ENCODE results near the gene SSH2. TPM values are rescaled to one million over a fixed set of nuclear protein-coding genes. Genes with fewer than 3 reads are reported as not detected.
A peak's percentile ranks its signal among the peaks of the same experiment; 100 is the strongest.

Gene SSH2
- total RNA-seq, 1 donor from 2014 or later = 23.0 TPM

DNA sequence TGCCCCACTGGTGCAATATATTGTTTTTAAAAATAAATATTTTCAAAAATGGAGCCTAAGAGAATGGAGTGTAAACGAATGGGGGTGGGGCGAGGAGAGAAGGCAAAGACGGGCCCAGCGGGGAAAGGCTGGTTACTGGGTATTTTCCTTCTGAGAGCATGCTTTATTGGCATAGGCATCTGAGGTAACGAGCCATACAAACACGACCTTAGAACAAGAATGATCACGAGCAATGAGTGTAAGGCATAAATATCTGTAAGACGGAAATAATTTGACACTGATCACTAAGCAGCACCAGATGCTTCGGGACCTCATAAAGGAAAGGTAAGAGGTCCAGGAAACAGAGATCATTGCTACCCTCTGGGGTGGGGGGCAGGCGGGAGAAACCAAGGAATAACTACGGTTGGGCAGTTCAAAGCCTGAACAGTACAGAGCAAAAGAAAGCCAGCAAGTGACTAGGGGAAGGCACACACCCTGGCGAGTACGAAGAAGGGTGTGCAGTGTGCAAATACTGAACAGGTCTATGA is 959 bp downstream of the SSH2 start:
- peaks cover 14 to 40% (median 31%) of the 10 kb centered on the region in 3 donors for H3K4me1 ChIP-seq (ENCODE audit: control insufficient read depth in 3 of 3, insufficient read depth in 3 of 3, low read length in 3 of 3)
- no peaks in the 10 kb centered on the region for H3K27me3 ChIP-seq (ENCODE audit: control insufficient read depth in 3 of 3, insufficient read depth in 3 of 3, low read length in 3 of 3)
- peak overlapping the region; percentile 91 to 95 (median 94) for H3K9ac ChIP-seq (ENCODE audit: low read depth in 1 of 3, low read length in 3 of 3)
- H3K4me3 ChIP-seq (ENCODE audit: low read length in 3 of 3) = peak overlapping the region; percentile 97 to 100 (median 100)
- no peaks in the 10 kb centered on the region for H3K9me3 ChIP-seq (ENCODE audit: control insufficient read depth in 3 of 3, low read length in 3 of 3)
- H3K27ac ChIP-seq (ENCODE audit: low read depth, low read length) = peak overlapping the region; percentile 90
- H3K36me3 ChIP-seq (ENCODE audit: control insufficient read depth in 3 of 3, insufficient read depth in 3 of 3, low read length in 3 of 3) = peaks cover 0 to 4% (median 0%) of the 10 kb centered on the region in 3 donors

- Histone ChIP-seq H3K4me3 (ENCODE audit: low read length in 3 of 3) (no peak overlapping the region), H3K4me1 (ENCODE audit: control insufficient read depth in 3 of 3, insufficient read depth in 3 of 3, low read length in 3 of 3) (peaks cover 14 to 40% (median 31%) of the 10 kb centered on the region in 3 donors)
These were observed 2.5 kb downstream of the SSH2 start for GRCh38 chr17:29927546-29927945.

GRCh38 chr17:29924786-29925185 is 5.2 kb downstream of the SSH2 start:
- no peaks in the 10 kb centered on the region for H3K27me3 ChIP-seq (ENCODE audit: control insufficient read depth in 3 of 3, insufficient read depth in 3 of 3, low read length in 3 of 3)
- H3K4me3 ChIP-seq (ENCODE audit: low read length in 3 of 3) = no peak overlapping the region

More at GRCh38 chr17:29927546-29927945, 2.5 kb downstream of the SSH2 start:
- H3K36me3 ChIP-seq (ENCODE audit: control insufficient read depth in 3 of 3, insufficient read depth in 3 of 3, low read length in 3 of 3) = peaks cover 0 to 4% (median 0%) of the 10 kb centered on the region in 3 donors
- H3K9ac ChIP-seq (ENCODE audit: low read depth in 1 of 3, low read length in 3 of 3) = no peak overlapping the region
- H3K27ac ChIP-seq (ENCODE audit: low read depth, low read length) = no peak overlapping the region
- H3K27me3 ChIP-seq (ENCODE audit: control insufficient read depth in 3 of 3, insufficient read depth in 3 of 3, low read length in 3 of 3) = no peaks in the 10 kb centered on the region
- H3K9me3 ChIP-seq (ENCODE audit: control insufficient read depth in 3 of 3, low read length in 3 of 3) = no peaks in the 10 kb centered on the region

DNA sequence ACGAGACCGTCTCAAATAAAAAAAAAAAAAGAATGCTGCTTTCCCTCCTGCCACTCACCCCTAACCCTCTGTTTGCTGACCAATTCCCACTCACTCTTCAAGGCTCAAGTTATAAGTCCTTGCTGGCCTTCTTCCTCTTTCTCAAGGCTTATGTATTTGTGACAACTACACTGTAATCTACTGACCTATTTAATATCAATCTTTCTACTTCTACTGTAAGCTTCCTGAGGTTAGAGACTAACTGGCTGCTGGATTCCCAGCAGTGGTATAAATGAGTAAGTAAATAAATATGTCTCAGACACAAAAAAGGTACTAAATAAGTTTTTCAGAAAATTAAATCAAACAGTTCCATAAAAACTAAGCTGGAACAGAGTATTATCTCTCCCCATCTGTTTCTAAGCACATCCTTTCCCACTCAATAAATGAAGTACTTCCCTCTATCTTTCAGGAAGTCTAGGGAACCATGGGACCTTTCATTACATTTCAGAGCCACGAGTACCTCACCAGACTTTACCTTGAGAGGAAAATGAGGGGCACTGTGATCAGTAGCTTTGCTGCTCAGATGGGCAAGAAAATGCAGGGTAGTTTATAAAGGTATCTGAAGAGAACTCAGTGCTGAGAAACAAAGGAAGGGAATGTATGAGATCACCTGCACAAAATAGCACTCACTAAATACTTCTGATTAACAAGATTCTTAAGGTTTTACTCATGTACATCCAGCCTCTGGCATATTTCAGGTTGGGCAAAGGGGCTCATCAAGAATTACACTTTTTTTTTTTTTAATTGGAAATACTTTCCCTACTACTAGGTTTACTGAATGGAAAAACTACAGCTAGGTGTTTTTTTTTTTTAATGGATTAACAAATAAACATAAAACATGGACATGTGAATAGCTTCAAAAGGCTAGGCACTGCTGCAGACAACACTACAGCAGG is 10.8 kb downstream of the SSH2 start:
- Histone ChIP-seq H3K4me3 (ENCODE audit: low read length in 3 of 3) (no peak overlapping the region), H3K4me1 (ENCODE audit: control insufficient read depth in 3 of 3, insufficient read depth in 3 of 3, low read length in 3 of 3) (peaks cover 0 to 7% (median 4%) of the 10 kb centered on the region in 3 donors), H3K9me3 (ENCODE audit: control insufficient read depth in 3 of 3, low read length in 3 of 3) (no peaks in the 10 kb centered on the region), H3K27ac (ENCODE audit: low read depth, low read length) (no peak overlapping the region), H3K27me3 (ENCODE audit: control insufficient read depth in 3 of 3, insufficient read depth in 3 of 3, low read length in 3 of 3) (no peaks in the 10 kb centered on the region), H3K36me3 (ENCODE audit: control insufficient read depth in 3 of 3, insufficient read depth in 3 of 3, low read length in 3 of 3) (no peaks in the 10 kb centered on the region), H3K9ac (ENCODE audit: low read depth in 1 of 3, low read length in 3 of 3) (peak overlapping the region in 1 of 3 donors; percentile 21)

More at GRCh38 chr17:29924786-29925185, 5.2 kb downstream of the SSH2 start:
- no peak overlapping the region for H3K27ac ChIP-seq (ENCODE audit: low read depth, low read length)
- H3K36me3 ChIP-seq (ENCODE audit: control insufficient read depth in 3 of 3, insufficient read depth in 3 of 3, low read length in 3 of 3) = peaks cover 0 to 4% (median 0%) of the 10 kb centered on the region in 3 donors
- no peaks in the 10 kb centered on the region for H3K9me3 ChIP-seq (ENCODE audit: control insufficient read depth in 3 of 3, low read length in 3 of 3)
- H3K4me1 ChIP-seq (ENCODE audit: control insufficient read depth in 3 of 3, insufficient read depth in 3 of 3, low read length in 3 of 3) = peaks cover 8 to 31% (median 19%) of the 10 kb centered on the region in 3 donors
- no peak overlapping the region for H3K9ac ChIP-seq (ENCODE audit: low read depth in 1 of 3, low read length in 3 of 3)

DNA sequence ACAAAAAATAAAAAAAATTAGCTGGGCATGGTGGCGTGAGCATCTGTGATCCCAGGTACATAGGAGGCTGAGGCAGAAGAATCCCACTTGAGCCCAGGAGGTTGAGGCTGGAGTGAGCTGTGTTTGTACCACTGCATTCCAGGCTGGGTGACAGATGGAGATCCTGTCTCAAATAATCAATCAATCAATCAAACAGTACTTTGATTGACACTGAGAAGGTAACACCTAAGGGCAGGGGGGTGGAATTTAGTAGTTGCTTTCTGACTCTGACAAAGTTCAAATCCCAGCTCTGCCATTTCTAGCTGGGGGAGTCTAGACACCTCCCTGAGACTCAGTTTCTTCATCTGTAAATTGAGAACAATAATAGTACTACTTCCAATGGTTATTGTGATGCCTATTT is 12.0 kb downstream of the SSH2 start:
- no peaks in the 10 kb centered on the region for H3K36me3 ChIP-seq (ENCODE audit: control insufficient read depth in 3 of 3, insufficient read depth in 3 of 3, low read length in 3 of 3)
- H3K9me3 ChIP-seq (ENCODE audit: control insufficient read depth in 3 of 3, low read length in 3 of 3) = no peaks in the 10 kb centered on the region
- H3K27ac ChIP-seq (ENCODE audit: low read depth, low read length) = no peak overlapping the region

GRCh38 chr17:29914819-29915537 is 15.1 kb downstream of the SSH2 start:
- Histone ChIP-seq H3K9me3 (ENCODE audit: control insufficient read depth in 3 of 3, low read length in 3 of 3) (no peaks in the 10 kb centered on the region), H3K4me3 (ENCODE audit: low read length in 3 of 3) (no peak overlapping the region), H3K9ac (ENCODE audit: low read depth in 1 of 3, low read length in 3 of 3) (no peak overlapping the region), H3K36me3 (ENCODE audit: control insufficient read depth in 3 of 3, insufficient read depth in 3 of 3, low read length in 3 of 3) (no peaks in the 10 kb centered on the region), H3K4me1 (ENCODE audit: control insufficient read depth in 3 of 3, insufficient read depth in 3 of 3, low read length in 3 of 3) (peaks cover 0 to 15% (median 12%) of the 10 kb centered on the region in 3 donors), H3K27ac (ENCODE audit: low read depth, low read length) (no peak overlapping the region), H3K27me3 (ENCODE audit: control insufficient read depth in 3 of 3, insufficient read depth in 3 of 3, low read length in 3 of 3) (no peaks in the 10 kb centered on the region)

More for the DNA sequence above, 12.0 kb downstream of the SSH2 start:
- Histone ChIP-seq H3K4me1 (ENCODE audit: control insufficient read depth in 3 of 3, insufficient read depth in 3 of 3, low read length in 3 of 3) (peaks cover 0 to 7% (median 4%) of the 10 kb centered on the region in 3 donors), H3K27me3 (ENCODE audit: control insufficient read depth in 3 of 3, insufficient read depth in 3 of 3, low read length in 3 of 3) (no peaks in the 10 kb centered on the region), H3K9ac (ENCODE audit: low read depth in 1 of 3, low read length in 3 of 3) (no peak overlapping the region), H3K4me3 (ENCODE audit: low read length in 3 of 3) (no peak overlapping the region)

DNA sequence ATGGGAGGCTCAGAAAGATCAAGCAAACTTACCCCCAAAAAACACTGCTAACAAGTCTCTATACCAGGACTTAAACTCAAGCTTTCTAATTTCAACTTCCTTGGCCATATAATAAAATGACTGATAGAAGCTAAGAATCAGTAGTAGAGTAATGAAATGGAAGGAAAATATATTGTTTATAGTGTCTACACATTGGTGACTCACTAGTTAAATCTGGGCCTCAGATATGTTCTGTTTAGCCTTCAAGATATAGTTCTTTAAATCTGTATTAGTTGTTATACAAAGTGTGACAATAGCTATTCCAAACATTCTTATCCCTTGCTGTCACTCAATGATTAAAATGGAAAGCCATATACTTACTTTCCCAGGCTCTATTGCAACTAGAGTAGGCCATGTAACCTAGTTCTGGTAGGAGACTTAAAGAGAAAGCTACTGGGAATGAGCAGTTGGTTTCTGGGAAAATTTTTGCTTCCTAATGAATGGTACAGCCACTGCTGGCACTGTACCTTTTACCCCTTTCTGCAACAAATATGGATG is 18.3 kb downstream of the SSH2 start:
- Histone ChIP-seq H3K9ac (ENCODE audit: low read depth in 1 of 3, low read length in 3 of 3) (no peak overlapping the region), H3K9me3 (ENCODE audit: control insufficient read depth in 3 of 3, low read length in 3 of 3) (no peaks in the 10 kb centered on the region), H3K36me3 (ENCODE audit: control insufficient read depth in 3 of 3, insufficient read depth in 3 of 3, low read length in 3 of 3) (peaks cover 0 to 4% (median 0%) of the 10 kb centered on the region in 3 donors), H3K27me3 (ENCODE audit: control insufficient read depth in 3 of 3, insufficient read depth in 3 of 3, low read length in 3 of 3) (no peaks in the 10 kb centered on the region), H3K4me1 (ENCODE audit: control insufficient read depth in 3 of 3, insufficient read depth in 3 of 3, low read length in 3 of 3) (peaks cover 3 to 9% (median 8%) of the 10 kb centered on the region in 3 donors), H3K4me3 (ENCODE audit: low read length in 3 of 3) (no peak overlapping the region), H3K27ac (ENCODE audit: low read depth, low read length) (no peak overlapping the region)

DNA sequence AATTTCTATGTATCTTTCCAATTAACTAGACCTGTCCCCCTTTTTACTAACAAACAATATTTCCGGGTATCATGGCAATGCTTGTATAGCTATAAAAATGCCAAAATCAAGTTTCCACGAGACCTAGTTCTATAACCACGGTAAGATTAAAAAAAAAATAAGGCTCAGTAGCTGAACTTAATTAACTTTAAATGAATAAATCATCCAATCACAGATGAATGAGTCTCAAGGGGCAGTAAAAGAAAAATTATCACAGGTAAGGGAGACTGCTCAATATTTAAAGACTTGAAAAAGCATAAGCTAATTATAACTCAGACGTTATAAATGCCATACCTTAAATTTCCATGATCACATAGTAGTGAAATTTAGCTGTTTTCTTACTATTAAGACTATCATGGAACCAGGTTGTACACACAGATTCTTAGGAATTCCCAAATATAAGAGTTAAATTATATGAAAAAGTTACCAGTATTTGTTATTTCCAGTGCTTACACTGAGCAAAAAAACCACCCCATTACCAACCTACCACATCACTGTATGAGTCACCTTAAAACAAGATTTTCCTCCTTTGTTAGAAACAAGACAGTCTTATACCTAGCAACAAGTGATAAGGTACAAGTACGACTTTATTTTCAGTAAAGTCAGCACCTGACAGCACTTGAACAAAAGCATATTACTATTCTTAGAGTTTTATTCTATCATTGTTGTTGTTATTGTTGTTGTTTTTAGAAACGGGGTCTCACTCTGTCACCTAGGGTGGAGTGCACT is 20.6 kb downstream of the SSH2 start:
- H3K9me3 ChIP-seq (ENCODE audit: control insufficient read depth in 3 of 3, low read length in 3 of 3) = no peaks in the 10 kb centered on the region
- H3K9ac ChIP-seq (ENCODE audit: low read depth in 1 of 3, low read length in 3 of 3) = no peak overlapping the region
- no peak overlapping the region for H3K4me3 ChIP-seq (ENCODE audit: low read length in 3 of 3)
- no peak overlapping the region for H3K27ac ChIP-seq (ENCODE audit: low read depth, low read length)
- H3K27me3 ChIP-seq (ENCODE audit: control insufficient read depth in 3 of 3, insufficient read depth in 3 of 3, low read length in 3 of 3) = no peaks in the 10 kb centered on the region
- H3K4me1 ChIP-seq (ENCODE audit: control insufficient read depth in 3 of 3, insufficient read depth in 3 of 3, low read length in 3 of 3) = peaks cover 3 to 11% (median 8%) of the 10 kb centered on the region in 3 donors
- H3K36me3 ChIP-seq (ENCODE audit: control insufficient read depth in 3 of 3, insufficient read depth in 3 of 3, low read length in 3 of 3) = peaks cover 0 to 4% (median 0%) of the 10 kb centered on the region in 3 donors

DNA sequence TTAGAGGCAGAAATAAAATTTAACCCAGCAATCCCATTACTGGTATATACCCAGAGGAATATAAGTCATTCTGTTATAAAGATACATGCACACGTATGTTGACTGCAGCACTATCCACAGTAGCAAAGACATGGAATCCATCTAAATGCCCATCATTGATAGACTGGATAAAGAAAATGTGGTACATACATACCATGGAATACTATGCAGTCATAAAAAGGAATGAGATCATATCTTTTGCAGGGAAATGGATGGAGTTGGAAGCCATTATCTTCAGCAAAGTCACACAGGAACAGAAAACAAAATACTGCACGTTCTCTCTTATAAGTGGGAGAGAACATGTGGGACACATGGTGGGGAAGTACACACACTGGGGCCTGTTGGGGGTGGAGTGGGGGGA is 23.1 kb downstream of the SSH2 start:
- H3K36me3 ChIP-seq (ENCODE audit: control insufficient read depth in 3 of 3, insufficient read depth in 3 of 3, low read length in 3 of 3) = peaks cover 0 to 4% (median 0%) of the 10 kb centered on the region in 3 donors
- no peak overlapping the region for H3K9ac ChIP-seq (ENCODE audit: low read depth in 1 of 3, low read length in 3 of 3)
- H3K27ac ChIP-seq (ENCODE audit: low read depth, low read length) = no peak overlapping the region
- H3K27me3 ChIP-seq (ENCODE audit: control insufficient read depth in 3 of 3, insufficient read depth in 3 of 3, low read length in 3 of 3) = no peaks in the 10 kb centered on the region
- H3K4me3 ChIP-seq (ENCODE audit: low read length in 3 of 3) = no peak overlapping the region
- no peaks in the 10 kb centered on the region for H3K9me3 ChIP-seq (ENCODE audit: control insufficient read depth in 3 of 3, low read length in 3 of 3)
- H3K4me1 ChIP-seq (ENCODE audit: control insufficient read depth in 3 of 3, insufficient read depth in 3 of 3, low read length in 3 of 3) = peaks cover 2 to 4% (median 3%) of the 10 kb centered on the region in 3 donors

Measured in skeletal muscle tissue (tissue), 4 donors.